ENCODE data around the gene AARS2.

AARS2 gene

DNA sequence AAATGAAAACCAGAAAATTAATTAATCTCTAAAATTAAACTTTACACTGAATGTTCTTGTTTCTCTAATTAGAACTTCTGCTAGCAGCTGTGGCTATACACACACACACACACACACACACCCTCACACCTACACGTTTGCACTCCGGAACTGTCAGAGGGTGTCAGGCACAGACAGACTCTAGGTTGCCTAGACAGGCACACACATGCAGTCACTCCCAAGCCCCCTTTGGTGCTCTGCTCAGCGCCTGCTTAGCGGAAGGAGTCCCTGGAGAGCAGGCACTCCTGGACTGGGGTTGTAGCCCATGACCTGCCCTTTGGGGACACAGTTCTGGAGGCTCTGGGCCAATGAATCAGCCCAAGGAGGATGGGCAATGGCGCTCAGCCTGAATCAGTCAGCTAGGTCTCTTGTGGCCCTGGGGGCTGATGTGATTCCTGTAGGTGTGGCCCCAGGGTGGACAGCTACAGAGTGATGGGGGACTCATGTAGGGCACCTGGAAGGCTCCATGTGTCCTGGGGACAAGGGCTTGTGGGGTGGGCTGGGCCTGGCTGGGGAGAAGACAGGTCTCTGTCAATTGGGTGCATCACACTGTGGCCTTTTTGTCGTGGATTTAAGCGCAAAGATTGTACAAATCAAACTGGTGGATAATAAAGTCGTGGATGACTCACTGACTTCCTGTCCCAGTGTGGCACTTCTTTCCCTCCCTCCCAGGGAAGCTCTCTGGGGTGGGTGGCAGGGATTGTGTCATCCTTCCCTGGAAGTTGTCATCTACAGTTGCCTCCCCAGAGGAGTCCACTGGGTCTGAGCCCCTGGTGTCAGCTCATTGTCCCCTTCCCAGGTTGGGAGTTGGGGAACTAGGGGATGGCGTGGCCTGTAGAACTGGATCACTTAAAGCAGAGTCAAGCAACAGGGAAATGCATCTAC is 34.1 kb downstream of the AARS2 start:
- no peak for DNase-seq (ENCODE audit: low read depth)
- TF ChIP-seq, protein P1, sequence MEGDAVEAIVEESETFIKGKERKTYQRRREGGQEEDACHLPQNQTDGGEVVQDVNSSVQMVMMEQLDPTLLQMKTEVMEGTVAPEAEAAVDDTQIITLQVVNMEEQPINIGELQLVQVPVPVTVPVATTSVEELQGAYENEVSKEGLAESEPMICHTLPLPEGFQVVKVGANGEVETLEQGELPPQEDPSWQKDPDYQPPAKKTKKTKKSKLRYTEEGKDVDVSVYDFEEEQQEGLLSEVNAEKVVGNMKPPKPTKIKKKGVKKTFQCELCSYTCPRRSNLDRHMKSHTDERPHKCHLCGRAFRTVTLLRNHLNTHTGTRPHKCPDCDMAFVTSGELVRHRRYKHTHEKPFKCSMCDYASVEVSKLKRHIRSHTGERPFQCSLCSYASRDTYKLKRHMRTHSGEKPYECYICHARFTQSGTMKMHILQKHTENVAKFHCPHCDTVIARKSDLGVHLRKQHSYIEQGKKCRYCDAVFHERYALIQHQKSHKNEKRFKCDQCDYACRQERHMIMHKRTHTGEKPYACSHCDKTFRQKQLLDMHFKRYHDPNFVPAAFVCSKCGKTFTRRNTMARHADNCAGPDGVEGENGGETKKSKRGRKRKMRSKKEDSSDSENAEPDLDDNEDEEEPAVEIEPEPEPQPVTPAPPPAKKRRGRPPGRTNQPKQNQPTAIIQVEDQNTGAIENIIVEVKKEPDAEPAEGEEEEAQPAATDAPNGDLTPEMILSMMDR (conservative IDR thresholded peaks at IDR 0.05; ENCODE audit: low read depth, low read length), result no peak
- no peak overlapping the region for H3K4me3 ChIP-seq (ENCODE audit: low read length)

GRCh38 chr6:44278315-44278714 is 34.8 kb downstream of the AARS2 start:
- TF ChIP-seq, protein P1 (conservative IDR thresholded peaks at IDR 0.05; ENCODE audit: low read depth, low read length), result no peak
- no peak for DNase-seq (ENCODE audit: low read depth)
- no peak overlapping the region for H3K4me3 ChIP-seq (ENCODE audit: low read length)

DNA sequence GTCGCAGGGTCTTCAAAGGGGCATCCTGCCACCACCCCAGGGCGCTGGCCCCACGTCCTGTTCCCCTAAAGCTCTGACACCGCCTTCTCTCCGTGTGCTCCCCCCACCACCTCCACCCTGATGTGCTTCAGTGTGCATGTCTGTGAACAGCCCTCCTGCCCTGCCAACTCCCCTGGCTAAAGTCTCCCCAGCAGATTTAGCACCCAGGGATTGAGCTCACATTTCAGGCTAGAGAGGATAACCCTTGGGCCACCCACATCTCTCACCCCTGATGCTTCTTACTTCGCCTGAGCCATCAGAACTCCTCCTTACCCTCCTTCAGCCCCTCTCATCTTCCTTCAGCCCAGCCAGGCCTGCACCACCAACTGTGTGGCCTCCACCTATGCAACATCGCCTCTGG is 35.4 kb downstream of the AARS2 start:
- no peak overlapping the region for H3K4me3 ChIP-seq (ENCODE audit: low read length)
- TF ChIP-seq, protein P1 (conservative IDR thresholded peaks at IDR 0.05; ENCODE audit: low read depth, low read length), result no peak
- no peak for DNase-seq (ENCODE audit: low read depth)

DNA sequence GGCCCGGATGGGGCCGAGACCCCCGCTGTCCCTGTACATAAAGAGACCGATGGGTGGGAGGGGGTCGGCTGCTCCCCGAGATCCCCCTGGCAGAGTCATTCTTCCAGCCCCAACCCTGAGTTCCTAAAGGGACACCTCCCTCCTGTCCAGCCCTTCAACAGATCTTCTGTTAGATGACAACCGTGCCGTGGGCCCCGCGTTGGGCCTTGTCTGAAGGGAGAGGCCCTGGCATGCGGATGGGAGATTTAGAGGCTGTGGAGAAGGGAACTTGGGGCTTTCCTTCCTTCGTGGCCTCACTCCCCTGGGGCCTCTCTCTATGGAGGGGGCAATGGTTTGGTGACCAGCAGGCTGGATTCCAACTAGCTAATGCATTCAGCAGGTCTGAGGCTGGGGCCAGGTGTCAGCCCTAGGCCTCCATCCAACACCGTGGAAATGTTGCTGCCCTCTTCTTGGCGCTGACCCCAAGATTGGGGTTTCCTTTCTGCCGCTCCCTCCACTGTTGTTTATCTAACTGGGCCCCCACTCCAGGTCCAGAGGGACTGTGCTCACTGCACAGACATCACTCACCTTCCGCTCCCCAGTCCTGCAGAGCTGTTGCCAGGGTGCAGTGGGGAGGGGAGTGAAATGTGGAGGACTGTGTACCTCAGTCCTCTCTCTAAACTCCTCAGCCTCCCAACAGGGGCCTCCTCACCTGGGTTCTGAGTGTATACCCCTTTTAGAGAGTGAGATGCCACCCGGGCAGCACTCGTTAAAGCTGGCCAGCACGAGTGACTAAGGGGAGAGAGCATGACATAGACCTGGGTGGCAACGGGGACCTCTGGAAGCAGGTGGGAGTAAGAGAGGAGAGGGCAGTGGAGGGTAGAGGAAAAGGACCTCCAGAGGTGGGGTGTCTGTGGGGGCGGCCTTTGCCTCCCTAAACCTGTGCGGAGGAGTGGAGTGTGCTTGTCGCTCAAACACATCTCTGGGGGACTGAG is 36.2 kb downstream of the AARS2 start:
- no peak overlapping the region for H3K4me3 ChIP-seq (ENCODE audit: low read length)

DNA sequence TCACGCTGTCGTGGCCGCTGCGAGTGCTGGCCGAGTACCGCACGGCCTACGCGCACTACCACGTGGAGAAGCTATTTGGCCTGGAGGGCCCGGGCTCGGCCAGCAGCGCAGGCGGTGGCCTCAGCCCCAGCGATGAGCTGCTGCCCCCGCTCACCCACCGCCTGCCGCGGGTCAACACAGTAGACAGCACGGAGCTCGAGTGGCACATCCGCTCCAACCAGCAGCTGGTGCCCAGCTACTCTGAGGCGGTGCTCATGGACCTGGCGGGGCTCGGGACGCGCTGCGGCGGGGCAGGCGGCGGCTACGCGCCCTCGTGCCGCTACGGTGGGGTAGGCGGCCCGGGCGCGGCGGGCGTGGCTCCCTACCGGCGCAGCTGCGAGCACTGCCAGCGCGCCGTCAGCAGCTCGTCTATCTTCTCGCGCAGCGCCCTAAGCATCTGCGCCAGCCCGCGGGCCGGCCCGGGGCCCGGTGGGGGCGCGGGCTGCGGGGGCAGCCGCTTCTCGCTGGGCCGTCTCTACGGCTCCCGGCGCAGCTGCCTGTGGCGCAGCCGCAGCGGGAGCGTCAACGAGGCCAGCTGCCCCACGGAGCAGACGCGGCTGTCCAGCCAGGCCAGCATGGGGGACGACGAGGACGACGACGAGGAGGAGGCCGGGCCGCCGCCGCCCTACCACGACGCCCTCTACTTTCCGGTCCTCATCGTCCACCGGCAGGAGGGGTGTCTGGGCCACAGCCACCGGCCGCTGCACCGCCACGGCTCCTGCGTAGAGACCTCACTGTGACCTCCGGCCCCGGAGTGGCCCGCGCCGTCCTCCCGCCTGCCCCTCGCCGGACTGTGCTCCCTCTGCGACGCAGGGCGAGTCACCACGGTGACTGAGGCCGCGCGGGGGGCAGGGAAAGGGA is 37.1 kb downstream of the AARS2 start:
- no peak overlapping the region for H3K4me3 ChIP-seq (ENCODE audit: low read length)
- TF ChIP-seq, protein P1 (conservative IDR thresholded peaks at IDR 0.05; ENCODE audit: low read depth, low read length), result no peak
- DNase-seq (ENCODE audit: low read depth), result no peak

More for the DNA sequence above, 36.2 kb downstream of the AARS2 start:
- no peak for DNase-seq (ENCODE audit: low read depth)
- TF ChIP-seq, protein P1 (conservative IDR thresholded peaks at IDR 0.05; ENCODE audit: low read depth, low read length), result no peak

DNA sequence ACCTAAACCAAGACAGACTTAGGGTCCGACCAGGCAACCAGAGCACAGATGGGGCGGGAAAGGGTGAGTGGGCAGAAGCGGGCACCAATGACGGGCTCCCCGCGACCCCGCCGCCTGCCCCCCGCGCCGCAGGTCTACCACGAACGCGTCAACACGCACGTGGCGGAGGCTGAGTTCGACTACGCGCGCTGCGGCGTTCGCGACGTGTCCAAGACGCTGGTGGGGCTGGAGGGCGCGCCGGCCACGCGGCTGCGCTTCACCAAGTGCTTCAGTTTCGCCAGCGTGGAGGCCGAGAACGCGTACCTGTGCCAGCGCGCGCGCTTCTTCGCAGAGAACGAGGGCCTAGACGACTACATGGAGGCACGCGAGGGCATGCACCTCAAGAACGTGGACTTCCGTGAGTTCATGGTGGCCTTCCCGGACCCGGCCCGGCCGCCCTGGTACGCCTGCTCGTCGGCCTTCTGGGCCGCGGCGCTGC is 37.8 kb downstream of the AARS2 start:
- DNase-seq (ENCODE audit: low read depth), result no peak
- TF ChIP-seq, protein P1 (conservative IDR thresholded peaks at IDR 0.05; ENCODE audit: low read depth, low read length), result no peak
- no peak overlapping the region for H3K4me3 ChIP-seq (ENCODE audit: low read length)

Data from retinal pigment epithelial cell (primary cell).